ENCODE results near the gene DAND5.

The DAND5 gene

DNA sequence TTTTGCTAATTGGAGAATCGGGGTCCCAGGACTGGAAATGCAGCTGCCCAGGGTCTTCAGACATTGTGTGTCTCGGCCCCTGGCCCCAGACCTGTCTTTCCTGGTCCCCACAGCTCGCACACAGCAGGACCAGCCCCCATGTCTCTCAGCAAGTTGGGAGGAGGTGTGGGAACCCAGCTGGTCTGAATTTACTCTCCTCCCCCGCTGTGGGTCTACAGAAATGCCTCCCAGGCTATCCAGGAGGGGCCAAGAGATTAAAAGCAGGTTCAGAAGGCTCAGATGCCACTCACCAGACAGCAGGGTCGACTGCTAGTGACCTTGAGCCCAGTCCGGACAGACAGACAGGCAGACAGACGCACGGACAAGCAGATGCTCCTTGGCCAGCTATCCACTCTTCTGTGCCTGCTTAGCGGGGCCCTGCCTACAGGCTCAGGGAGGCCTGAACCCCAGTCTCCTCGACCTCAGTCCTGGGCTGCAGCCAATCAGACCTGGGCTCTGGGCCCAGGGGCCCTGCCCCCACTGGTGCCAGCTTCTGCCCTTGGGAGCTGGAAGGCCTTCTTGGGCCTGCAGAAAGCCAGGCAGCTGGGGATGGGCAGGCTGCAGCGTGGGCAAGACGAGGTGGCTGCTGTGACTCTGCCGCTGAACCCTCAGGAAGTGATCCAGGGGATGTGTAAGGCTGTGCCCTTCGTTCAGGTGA, at the start of gene DAND5:
Gene DAND5 (plus strand): TSS at position 285 of the 697 bp plus-strand sequence. CDS start 85 bp downstream, at position 370.
- Histone ChIP-seq H3K4me2 (no peak within 1 kb of the TSS), H3K36me3 (ENCODE audit: insufficient read depth) (no peaks in the 10 kb centered on the region), H3K27me3 (ENCODE audit: insufficient read depth, low read depth) (no peaks in the 10 kb centered on the region), H3K79me2 (ENCODE audit: insufficient read depth, low read depth) (no peaks in the 10 kb centered on the region), H2AFZ (ENCODE audit: low read depth) (no peak within 1 kb of the TSS), H3K4me1 (ENCODE audit: low read depth, poor library complexity, severe bottlenecking) (peaks cover 11% of the 10 kb centered on the region), H3K27ac (no peak within 1 kb of the TSS), H4K20me1 (ENCODE audit: insufficient read depth) (no peaks in the 10 kb centered on the region), H3K9ac (no peak within 1 kb of the TSS), H3K4me3 (IDR thresholded peaks at IDR 0.05; ENCODE audit: insufficient read depth, low read depth, low read length) (no peak within 1 kb of the TSS)
- TF ChIP-seq, protein P1, sequence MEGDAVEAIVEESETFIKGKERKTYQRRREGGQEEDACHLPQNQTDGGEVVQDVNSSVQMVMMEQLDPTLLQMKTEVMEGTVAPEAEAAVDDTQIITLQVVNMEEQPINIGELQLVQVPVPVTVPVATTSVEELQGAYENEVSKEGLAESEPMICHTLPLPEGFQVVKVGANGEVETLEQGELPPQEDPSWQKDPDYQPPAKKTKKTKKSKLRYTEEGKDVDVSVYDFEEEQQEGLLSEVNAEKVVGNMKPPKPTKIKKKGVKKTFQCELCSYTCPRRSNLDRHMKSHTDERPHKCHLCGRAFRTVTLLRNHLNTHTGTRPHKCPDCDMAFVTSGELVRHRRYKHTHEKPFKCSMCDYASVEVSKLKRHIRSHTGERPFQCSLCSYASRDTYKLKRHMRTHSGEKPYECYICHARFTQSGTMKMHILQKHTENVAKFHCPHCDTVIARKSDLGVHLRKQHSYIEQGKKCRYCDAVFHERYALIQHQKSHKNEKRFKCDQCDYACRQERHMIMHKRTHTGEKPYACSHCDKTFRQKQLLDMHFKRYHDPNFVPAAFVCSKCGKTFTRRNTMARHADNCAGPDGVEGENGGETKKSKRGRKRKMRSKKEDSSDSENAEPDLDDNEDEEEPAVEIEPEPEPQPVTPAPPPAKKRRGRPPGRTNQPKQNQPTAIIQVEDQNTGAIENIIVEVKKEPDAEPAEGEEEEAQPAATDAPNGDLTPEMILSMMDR (conservative IDR thresholded peaks at IDR 0.05; ENCODE audit: low read depth, low read length): no peak

DNA sequence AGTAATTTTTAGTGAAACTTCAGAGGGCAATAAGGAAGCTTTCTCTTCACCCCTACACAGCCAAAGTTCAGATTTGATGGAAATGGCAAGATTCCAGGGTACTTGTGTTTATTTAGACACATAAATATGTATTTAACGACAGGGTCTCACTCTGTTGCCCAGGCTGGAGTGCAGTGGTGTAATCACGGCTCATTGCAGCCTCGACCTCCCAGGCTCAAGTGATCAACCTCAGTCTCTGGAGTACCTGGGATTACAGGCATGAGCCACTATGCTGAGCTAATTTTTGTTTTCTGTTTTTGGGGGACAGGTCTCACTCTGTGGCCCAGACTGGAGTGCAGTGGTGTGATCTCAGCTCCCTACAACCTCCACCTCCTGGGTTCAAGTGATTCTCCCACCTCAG, 48.3 kb upstream of the DAND5 start:
- Histone ChIP-seq H3K9ac (no peak overlapping the region), H3K4me1 (ENCODE audit: low read depth, poor library complexity, severe bottlenecking) (peaks cover 6% of the 10 kb centered on the region), H3K27me3 (ENCODE audit: insufficient read depth, low read depth) (no peaks in the 10 kb centered on the region), H4K20me1 (ENCODE audit: insufficient read depth) (no peaks in the 10 kb centered on the region), H3K36me3 (ENCODE audit: insufficient read depth) (peaks cover 5% of the 10 kb centered on the region; the same call in 1 of the 2 replicates), H3K27ac (no peak overlapping the region), H3K4me2 (no peak overlapping the region), H3K4me3 (IDR thresholded peaks at IDR 0.05; ENCODE audit: insufficient read depth, low read depth, low read length) (no peak overlapping the region), H2AFZ (ENCODE audit: low read depth) (no peak overlapping the region), H3K79me2 (ENCODE audit: insufficient read depth, low read depth) (no peaks in the 10 kb centered on the region)
- TF ChIP-seq, protein P1 (conservative IDR thresholded peaks at IDR 0.05; ENCODE audit: low read depth, low read length): no peak

DNA sequence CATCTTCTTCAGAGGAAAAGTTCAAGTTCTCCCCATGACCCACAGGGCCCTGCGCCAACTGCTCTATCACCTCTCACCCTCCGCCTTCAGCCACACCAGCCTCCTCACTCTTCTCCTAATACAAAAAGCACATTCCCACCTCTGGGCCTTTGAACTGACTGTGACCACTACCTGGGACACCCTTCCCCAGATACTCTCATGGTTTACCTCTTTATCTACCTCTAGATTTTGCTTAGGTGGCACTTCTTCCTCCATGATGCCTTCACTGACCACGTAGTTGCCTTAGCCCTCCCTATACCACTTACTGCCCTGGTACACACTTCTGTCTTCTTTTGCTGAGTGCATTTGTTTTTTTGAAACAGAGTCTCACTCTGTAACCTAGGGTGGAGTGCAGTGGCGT, 46.4 kb upstream of the DAND5 start:
- TF ChIP-seq, protein P1 (conservative IDR thresholded peaks at IDR 0.05; ENCODE audit: low read depth, low read length): no peak
- H3K79me2 ChIP-seq (ENCODE audit: insufficient read depth, low read depth): no peaks in the 10 kb centered on the region
- no peak overlapping the region for H3K4me3 ChIP-seq (IDR thresholded peaks at IDR 0.05; ENCODE audit: insufficient read depth, low read depth, low read length)
- no peak overlapping the region for H3K9ac ChIP-seq
- no peaks in the 10 kb centered on the region for H3K27me3 ChIP-seq (ENCODE audit: insufficient read depth, low read depth)
- peaks cover 5% of the 10 kb centered on the region; the same call in 1 of the 2 replicates for H3K36me3 ChIP-seq (ENCODE audit: insufficient read depth)
- H3K4me2 ChIP-seq: no peak overlapping the region
- H3K4me1 ChIP-seq (ENCODE audit: low read depth, poor library complexity, severe bottlenecking): peaks cover 6% of the 10 kb centered on the region
- no peaks in the 10 kb centered on the region for H4K20me1 ChIP-seq (ENCODE audit: insufficient read depth)
- H2AFZ ChIP-seq (ENCODE audit: low read depth): no peak overlapping the region
- no peak overlapping the region for H3K27ac ChIP-seq

- no peaks in the 10 kb centered on the region for H4K20me1 ChIP-seq (ENCODE audit: insufficient read depth)
- H3K36me3 ChIP-seq (ENCODE audit: insufficient read depth): peaks cover 14% of the 10 kb centered on the region; the same call in 1 of the 2 replicates
- H2AFZ ChIP-seq (ENCODE audit: low read depth): no peak overlapping the region
- no peaks in the 10 kb centered on the region for H3K79me2 ChIP-seq (ENCODE audit: insufficient read depth, low read depth)
- no peak overlapping the region for H3K4me2 ChIP-seq
- no peaks in the 10 kb centered on the region for H3K27me3 ChIP-seq (ENCODE audit: insufficient read depth, low read depth)
- H3K9ac ChIP-seq: no peak overlapping the region
- H3K27ac ChIP-seq: no peak overlapping the region
- peaks cover under 1% of the 10 kb centered on the region for H3K4me1 ChIP-seq (ENCODE audit: low read depth, poor library complexity, severe bottlenecking)
- TF ChIP-seq, protein P1 (conservative IDR thresholded peaks at IDR 0.05; ENCODE audit: low read depth, low read length): no peak
- no peak overlapping the region for H3K4me3 ChIP-seq (IDR thresholded peaks at IDR 0.05; ENCODE audit: insufficient read depth, low read depth, low read length)
Measured at GRCh38 chr19:12924621-12925310, 44.6 kb upstream of the DAND5 start.

Data from KMS-11 (cell line).